Stimulated activated CD4-positive, alpha-beta T cell treated with anti-CD3 and anti-CD28 coated beads, Interleukin-4, amount 100 ng/mL, for 48 hours (primary cell): ENCODE data around the gene MRPL20.
"Not testable (repeated sequence)": the region's sequence is repeated elsewhere in the genome, so short reads cannot be mapped to it uniquely, and the experiment has no call there.

ENCODE experiments used
- DNase-seq, 2 donors: peaks; one replicate each; pipeline ENCODE4 v3.0.0-alpha.2; 2020; ENCODE audit warnings: low read depth in 2 of 2

The MRPL20 gene

DNA sequence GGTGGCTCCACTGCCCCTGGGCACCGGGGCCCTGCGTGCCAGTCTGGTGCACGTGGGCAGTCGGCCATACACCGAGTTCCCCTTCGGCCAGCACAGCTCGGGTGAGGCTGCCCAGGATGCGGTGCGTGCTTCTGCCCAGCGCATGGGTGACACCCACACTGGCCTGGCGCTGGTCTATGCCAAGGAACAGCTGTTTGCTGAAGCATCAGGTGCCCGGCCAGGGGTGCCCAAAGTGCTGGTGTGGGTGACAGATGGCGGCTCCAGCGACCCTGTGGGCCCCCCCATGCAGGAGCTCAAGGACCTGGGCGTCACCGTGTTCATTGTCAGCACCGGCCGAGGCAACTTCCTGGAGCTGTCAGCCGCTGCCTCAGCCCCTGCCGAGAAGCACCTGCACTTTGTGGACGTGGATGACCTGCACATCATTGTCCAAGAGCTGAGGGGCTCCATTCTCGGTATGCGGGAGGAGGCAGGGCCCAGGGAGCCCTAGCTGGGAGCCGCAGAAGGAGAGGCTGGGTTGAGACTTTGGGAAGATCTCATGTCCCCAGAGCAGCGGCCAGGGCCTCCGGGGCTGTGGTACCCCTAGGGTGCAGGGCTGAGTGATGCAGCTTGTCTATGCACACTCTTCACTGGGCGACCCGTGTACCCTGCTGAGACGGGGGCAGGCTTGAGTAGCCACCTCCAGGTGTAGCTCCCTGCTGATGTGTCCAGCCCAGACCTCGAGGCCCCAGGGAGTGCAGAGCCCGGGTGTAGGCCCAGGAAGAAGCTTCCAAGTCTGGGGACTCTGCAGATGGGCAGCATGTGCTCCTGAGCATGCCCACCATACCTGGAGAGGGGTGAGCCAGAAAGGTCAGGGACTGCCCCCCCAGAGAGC, 30.2 kb upstream of the MRPL20 start:
- DNase-seq, result no peak

DNA sequence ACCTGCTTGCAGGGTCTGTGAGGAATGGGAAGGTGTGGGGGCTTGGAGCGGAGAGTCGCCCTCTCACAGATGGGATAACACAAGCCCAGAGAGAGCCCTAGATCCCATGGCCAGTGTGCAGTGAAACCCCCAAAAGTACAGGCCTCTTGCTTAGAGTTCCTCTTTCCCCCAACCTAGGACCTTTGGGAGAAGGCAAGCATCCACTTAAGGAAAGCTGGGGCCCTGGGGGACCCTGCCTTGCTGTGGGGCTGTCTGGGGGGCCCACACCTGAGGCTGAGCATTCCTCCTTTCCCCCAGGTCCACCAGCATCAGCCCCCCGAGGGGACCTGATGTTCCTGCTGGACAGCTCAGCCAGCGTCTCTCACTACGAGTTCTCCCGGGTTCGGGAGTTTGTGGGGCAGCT, 29.5 kb upstream of the MRPL20 start:
- no peak for DNase-seq

DNA sequence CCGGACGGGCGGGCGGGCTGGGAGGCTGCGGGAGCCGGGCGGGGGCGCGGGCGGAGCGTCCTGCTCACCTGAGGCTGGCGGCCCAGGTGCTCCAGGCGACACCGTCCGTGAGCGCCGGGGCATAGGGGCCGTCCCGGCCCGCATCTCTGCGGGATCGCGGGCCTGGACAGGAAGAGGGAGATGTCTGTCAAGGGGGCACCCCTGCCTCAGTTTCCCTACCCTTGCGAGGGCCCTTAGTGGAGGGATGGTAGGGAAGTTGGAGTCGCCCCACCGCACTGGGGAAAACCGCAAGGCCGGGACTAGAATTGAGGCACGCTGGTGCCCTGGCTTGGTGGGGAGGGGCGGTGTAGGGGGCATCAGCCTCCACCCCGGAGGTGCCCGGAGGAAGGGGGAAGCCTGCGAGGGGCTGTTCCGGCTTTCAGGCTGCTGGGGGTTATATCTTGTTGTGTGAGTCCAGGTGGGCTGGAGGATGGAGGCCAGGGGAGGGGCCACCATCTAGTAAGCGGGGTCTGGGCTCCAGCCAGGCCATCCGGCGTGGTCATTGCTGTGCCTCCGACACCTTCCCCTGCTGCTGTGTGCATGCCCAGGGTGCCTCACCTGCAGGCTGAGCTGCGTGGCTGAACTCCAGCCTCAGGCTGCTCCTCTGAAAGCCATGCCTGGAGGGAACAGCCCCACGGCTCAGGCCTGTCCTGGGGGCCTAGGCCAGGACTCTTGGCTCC, 29.0 kb upstream of the MRPL20 start:
- no peak for DNase-seq

DNA sequence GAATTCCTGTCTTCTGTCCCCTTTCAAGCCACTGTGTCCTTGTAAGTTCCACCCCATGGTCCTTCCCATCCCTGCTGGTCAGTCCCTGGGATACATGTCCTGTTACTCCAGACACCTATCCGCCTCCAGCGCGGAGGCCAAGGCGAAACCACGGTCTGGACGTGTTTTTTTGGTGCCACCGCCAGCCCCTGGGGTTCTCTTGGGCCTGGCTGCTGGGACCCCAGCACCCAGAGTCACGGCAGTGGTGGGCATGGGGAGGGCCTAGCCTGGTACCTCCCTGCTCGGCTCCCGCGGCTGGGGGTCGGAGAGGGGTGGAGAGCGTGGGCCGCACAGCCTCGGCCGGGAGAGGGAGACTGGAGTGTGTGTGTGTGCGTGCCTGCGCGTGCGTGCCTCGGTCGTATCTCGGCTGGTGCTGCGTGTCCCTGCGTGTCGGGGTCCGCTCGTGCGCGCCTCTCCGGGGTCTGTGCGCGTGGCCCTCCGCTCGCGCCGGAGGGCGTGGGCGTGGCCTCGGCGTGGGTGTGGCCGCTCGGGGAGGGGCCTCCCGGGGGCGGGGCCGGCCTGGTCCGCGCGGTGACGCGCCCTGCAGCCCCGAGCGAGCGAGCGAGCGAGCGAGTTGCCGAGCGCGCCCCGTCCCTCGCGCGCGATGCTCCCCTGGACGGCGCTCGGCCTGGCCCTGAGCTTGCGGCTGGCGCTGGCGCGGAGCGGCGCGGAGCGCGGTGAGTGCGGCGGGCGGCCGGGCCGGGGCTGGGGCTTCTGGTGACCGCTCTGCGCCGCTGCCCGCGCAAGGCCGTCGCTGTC, 28.2 kb upstream of the MRPL20 start, which contains the start of gene VWA1:
TSS of gene VWA1 (plus strand) at position 585 of the 798 bp plus-strand sequence. CDS start at position 644, 59 bp downstream.
- peak; percentile 37 to 65 for DNase-seq

DNA sequence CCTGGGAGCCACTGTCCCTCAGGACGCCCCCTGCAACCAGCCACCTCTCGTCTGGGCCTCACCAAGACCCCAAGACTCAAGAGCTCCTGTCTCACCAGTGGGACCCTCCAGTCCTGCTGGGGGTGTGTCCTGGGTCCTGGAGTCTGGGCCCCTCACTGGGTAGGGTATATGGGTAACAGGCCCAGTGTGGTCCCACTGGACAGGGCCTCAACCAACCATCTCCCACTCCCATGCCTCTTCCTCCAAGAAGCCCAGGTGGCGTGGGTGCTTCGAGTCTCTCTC, 27.7 kb upstream of the MRPL20 start:
- no peak for DNase-seq

DNA sequence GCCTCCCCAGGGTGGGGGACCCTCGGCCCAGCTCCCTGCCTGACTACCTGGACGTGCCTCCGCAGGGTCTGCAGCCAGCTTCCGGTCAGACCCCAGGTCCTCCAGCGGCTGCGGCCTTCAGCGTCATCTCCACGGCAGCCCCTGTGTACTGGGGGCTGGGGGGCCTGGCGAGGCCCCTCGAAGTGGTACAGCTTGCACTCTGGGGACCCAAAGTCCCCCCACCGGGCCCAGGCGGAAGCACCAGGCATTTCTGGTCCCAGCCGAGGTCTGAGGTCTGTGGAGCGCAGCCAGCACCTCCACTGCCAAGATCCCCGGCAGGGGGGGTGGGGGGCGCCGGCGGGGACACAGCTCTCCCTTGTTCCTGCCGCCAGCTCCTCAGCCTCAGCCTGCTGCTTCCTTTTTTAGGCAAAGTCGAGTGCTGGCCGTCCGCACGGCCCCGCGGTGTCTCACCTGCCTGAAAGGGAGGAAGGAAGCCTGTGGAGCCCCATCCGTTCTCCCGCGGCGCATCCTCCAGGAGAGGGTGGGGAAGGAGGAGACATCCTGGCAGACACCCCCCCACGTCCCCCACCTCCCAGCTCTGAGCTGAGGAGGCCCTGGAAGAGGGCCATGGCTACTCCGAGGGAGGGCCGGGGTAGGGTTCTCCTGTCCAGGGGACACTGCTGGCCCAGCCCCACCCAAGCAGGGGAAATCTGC, 27.2 kb upstream of the MRPL20 start:
- no peak for DNase-seq

DNA sequence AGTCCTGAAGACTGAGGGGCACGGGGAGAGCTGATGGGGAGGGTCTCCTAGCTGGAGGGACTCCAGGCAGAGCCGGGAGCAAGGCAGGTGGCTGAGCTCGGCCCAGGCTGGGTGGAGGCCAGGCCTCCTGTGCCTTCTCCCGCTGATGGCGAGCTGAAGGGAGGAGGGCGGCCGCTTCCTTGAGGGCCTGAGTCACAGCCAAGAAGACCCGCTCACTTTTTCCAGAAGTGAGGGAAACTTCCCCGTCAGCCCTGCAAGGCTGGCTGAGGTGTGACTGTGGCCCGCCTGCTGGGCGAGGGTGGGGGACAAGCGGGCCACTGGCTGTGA, 26.7 kb upstream of the MRPL20 start:
- DNase-seq, result peak; percentile 60 to 61

DNA sequence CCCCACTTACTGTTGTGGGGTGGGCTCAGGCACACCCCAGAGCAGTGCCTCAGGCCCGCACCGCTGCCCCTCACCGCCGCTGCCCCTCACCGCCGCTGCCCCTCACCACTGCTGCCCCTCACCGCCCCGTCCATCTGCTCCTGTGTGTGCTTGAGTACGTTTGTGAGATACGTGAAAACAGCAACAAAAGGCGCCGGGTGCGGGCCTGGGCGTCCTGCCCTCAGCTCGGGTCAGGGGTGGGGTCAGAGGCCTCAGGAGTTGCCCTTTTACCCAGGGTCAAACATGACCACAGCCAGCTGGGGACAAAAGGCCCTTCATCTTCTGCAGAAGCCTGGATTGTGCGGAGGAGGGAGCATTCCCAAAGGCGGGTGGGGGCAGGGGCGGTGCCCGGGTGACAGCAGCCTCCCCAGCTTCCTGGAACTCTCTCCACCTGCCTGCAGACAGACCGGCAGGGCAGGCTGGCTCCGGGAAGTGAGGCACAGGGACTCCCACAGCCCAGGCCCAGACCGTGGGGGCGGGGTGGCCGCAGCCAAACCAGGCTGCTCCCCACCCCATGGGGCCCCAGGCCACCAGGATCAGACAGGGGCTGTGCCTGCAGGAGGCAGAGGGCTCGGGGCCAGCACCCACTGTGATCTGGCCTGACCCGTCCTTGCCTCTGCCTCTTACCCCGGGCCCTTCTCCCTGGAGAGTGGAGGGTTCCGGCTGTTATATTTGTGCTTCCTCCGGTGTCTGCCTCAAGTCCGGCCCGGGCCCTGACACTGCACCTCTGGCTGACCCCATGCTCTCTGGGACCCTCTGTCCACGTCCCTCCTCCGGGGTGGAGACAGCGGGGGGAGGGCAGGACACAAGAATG, 26.1 kb upstream of the MRPL20 start:
- no peak for DNase-seq

DNA sequence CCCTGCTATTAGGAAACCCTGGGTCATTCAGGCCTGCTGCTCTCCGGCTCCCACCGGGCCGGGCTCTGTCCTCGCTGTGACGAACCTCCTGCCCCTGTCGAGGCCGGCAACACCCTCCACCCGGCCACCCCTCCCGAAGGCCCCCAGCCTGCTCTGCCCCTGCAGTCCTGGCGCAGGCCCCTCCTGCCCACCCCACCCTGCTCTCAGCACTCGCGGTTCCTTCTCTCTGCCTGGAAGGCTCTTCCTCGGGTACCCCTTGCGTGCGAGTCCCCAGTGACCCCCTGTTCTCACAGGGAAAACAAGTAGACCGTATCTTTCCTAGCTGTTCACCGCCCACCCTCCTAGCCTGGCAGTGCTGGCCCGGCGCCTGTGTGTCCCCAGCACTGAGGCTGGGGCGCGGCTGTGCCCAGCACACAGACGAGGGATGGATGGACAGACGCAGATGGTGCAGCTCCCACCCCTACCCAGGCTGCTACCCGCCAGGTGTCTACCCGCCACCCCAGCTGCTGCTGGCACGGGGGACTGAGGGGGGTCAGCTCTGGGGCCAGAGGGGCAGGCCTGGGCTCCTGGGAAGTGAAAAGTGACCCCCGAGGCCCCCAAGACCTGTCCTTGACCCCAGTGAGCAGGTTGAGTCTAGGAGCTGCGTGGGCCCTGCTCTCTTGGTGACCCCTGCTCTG, 25.3 kb upstream of the MRPL20 start:
- no peak for DNase-seq

DNA sequence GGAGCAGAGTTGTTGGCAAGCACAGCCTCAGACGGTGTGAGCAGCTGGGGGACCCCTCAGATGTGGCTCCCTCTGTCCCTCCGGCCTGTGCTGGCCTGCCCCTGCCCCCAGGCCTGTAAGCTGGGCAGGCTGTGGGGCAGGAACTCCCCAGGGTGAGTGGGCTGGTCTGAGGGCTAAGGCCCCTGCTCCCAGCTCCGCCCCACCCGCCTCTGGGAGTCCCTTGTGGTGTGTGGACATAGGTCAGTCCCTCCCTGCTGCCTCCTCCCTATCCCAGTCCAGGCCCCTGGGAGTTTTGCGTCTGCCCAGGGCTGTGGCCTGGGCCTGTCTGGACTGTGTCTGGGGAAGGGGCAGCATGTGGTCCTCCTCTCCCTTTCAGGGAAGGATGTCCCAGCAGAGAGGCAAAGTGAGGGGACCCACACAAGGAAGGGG, 24.8 kb upstream of the MRPL20 start:
- no peak for DNase-seq

DNA sequence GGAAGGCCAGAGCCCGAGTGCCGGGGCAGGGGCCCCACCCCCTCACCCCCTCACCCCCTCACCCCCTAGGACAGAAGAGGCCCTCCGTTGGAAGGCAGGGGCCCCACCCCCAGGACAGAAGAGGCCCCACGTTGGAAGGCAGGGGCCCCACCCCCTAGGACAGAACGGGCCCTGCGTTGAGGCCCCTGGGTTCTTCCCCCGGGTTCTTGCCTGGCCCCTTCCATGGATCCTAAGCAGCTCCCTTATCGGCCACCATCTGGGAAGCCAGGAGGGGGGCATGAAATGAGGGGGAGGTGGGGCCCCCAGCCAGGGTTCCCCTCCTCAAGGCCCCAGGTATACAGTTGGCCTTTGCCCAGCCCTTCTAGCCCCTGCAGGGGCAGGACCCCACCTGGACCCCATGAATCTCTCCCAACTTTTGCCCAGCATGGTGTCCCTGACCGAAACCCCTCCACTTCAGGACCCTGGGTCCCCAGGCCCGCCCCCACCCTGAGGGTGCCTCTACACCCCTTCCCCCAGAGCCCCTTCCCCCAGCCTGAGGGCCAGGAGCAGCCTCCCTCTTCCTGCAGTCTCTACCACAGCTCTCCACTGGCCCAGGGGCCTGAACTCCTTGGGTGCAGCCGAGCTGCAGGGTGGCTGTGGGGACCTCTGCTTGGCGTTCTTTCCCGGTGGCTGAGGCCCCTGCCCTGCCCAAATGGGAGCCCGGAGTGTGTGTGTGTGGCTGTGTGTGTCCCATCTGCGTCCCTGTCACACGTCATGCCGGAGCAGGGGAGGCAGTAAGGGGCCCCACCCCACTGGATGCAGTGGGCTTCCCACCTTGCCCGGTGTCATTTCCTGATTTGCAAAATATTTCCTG, 24.1 kb upstream of the MRPL20 start:
- DNase-seq, result no peak

DNA sequence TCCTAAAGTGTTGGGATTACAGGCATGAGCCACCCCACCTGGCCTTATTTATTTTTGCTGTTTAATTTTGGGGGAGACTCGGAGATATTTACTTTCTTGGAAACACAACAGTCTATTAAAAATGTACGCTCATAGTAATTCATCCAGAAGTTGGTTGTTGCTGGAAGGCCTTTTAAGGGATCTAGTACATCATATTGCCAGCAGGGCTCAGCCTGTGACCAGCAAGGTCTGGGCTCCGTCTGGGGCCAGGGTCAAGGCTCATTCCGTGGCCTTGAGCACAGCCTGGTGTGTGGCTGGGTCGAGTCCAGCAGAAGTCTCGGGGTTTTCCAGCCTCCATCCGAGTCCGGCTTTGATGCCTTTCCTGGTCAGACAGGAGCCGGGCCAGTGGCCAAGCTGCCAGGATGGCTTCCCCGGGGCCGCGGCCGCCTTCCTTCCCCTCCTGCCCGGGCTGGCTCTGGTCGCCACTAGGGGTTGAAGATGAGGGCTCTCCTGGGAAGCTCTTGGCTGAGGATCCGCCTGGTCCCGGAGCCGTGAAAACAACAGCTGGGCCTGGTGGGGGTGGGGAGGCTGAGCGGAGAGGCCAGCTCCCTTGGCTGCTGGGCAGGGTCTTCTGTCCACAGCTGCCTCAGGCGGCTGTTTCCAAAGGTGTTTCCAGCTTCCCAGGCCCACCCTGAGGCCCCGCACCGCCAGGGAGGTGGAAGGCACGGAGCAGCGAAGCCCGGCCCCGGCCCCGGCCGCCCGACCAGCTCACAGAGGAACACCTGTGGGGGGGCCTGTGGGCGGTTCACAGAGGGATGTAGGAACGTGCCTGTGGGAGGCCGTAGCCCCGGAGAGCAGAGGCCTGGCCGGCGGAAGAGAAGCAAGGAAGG, 23.3 kb upstream of the MRPL20 start:
- no peak for DNase-seq

DNA sequence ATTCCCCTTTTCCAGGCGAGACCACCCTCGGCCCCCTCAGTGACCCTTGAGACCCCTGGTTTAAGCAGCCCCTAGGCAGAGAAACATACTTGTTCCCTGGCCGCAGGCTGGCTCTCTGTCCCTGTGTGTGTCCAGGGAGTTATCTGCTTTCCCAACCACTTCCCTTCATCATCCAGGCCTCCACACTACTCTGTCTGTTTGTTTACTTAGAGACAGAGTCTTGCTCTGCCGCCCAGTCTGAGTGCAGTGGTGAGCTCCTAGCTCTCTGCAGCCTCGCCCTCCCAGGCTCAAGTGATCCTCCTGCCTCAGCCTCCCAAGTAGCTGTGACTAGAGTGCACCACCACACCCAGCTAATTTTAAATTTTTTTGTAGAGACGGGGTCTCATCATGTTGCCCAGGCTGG, 22.6 kb upstream of the MRPL20 start:
- no peak for DNase-seq

DNA sequence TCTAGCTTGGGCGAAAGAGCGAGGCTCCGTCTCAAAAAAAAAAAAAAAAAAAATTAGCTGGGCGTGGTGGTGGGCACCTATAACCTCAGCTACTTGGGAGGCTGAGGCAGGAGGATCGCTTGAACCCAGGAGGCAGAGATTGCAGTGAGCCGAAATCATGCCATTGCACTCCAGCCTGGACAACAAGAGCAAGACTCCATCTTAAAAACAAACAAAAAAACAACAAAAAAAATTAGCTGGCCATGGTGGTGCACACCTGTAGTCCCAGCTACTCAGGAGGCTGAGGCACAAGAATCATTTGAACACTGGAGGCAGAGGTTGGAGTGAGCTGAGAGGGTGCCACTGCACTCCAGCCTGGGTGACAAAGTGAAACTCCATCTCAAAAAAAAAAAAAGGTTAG, 21.9 kb upstream of the MRPL20 start:
- DNase-seq, result not testable (repeated sequence)

DNA sequence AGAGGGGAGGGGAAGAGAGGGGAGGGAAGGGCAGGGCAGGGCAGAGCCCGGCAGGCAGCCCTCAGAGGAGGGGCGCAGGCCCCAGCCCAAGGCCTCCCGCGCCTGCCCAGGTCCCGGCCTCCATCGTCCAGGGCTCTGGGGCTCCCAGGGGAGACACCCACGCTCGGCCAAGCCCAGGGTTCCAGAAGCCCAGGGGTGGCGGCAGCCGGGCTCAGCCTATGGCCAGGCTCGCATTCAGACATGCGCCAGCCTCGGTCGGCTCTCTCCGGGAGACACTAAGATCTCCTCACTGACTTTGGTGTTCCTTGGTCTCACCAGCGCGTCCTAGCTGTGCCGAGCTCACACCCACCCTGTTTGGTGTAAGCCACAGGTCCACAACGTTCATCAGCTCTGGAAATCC, 21.1 kb upstream of the MRPL20 start:
- no peak for DNase-seq

DNA sequence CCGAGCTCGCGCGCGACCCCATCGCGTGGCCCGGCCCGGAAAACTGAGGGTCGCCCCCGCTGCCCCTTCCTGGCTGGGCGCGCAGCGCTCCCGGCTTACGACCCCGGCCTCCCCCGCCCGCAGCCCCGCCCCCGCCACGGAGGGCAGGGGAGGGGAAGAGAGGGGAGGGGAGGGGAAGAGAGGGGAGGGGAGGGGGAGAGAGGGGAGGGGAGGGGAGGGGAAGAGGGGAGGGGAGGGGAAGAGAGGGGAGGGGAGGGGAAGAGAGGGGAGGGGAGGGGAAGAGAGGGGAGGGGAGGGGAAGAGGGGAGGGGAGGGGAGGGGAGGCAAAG, 20.7 kb upstream of the MRPL20 start:
- no peak for DNase-seq

DNA sequence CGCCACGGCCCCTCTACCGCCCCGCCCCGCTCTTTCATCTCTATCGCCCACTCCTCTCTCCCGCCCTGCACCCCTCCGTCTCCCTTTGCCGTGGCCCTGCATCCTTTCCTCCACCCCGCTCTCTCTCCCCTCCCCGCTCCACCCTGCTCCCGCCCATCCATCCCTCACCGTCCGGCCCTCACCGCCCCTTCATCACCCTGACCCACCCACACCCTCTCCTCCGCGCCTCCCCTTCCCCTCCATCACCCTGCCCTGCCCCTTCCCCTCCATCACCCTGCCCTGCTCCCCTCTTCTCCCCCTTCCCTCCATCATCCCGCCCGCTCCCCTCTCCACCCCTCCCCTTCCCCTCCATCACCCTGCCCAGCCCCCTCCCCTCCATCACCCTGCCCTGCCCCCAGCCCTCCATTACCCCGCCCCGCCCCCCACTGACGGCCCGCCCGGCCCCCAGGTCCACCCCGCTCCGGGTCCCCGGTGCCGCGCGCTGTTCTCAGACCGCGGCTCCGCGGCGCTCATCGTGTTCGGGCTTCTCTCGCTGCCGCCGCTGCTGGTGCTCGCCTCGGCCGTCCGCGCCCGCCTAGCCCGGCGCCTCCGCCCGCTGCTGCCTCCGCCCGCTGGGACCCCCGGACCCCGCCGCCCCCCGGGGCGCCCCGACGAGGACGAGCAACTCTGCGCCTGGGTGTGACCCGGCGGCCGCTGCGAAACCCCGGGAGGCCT, 20.2 kb upstream of the MRPL20 start:
- no peak for DNase-seq

DNA sequence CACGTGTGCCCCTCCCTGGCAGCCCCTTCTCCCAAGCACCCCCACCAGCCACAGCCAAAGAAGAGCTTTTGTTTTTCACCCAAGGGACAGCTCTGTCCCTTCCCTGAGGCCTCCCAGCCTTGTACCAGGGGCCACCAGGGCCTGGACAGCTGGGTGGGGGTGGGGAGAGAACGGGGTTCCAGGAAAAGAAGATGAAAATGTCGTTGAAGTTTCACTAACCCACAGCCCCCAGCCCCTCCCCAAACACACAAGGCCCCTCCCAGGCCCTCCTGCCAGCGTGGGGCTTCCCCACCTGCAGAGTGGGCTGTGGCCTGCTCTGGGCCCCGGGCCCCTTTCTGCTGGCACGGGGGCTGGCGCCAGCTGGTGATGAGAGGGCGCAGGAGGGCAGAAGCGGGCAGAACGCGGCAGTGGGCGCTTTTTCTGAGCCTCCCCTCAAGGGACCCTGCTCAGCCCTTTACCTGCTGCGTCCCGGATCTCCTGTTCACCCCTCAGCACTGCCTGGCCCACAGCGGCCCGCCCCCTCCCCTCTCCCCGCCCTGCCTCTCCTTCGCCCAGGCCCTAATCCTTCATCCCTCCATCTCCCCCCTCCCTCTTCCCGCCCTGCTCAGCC, 19.5 kb upstream of the MRPL20 start:
- no peak for DNase-seq
